Omental fat pad (tissue), 4 donors: ENCODE data around the gene STXBP3. TPM values are rescaled to one million over a fixed set of nuclear protein-coding genes. Genes with fewer than 3 reads are reported as not detected.

Experiments used
- ATAC-seq: fragments of 150-250 bp; one replicate; pipeline ENCODE4 v1.9.1; 2016; ENCODE audit warnings: mild to moderate bottlenecking, moderate library complexity; ENCODE audit not compliant: low FRiP score
- DNase-seq: peaks from one replicate; pipeline ENCODE4 v3.0.0-alpha.2; 2019; ENCODE audit warnings: low spot score
- total RNA-seq, 4 donors: library from RNA; depleted of rRNA; stranded (reverse); fragments of >200 nt; gene quantifications; one replicate each; pipeline ENCODE4 v1.1.0, GENCODE V29; 2016
- TF ChIP-seq, protein P1 (sequence below), 3 donors: fragments of 450-650 bp; IDR thresholded peaks; one replicate each; pipeline ENCODE4 v1.5.1; 2016 to 2017; ENCODE audit warnings: antibody characterized with exemption in 3 of 3, mild to moderate bottlenecking in 3 of 3, moderate library complexity in 2 of 3

The STXBP3 gene
- total RNA-seq, 4 donors from 2014 or later: 38.3 to 103 (median 52.8) TPM

DNA sequence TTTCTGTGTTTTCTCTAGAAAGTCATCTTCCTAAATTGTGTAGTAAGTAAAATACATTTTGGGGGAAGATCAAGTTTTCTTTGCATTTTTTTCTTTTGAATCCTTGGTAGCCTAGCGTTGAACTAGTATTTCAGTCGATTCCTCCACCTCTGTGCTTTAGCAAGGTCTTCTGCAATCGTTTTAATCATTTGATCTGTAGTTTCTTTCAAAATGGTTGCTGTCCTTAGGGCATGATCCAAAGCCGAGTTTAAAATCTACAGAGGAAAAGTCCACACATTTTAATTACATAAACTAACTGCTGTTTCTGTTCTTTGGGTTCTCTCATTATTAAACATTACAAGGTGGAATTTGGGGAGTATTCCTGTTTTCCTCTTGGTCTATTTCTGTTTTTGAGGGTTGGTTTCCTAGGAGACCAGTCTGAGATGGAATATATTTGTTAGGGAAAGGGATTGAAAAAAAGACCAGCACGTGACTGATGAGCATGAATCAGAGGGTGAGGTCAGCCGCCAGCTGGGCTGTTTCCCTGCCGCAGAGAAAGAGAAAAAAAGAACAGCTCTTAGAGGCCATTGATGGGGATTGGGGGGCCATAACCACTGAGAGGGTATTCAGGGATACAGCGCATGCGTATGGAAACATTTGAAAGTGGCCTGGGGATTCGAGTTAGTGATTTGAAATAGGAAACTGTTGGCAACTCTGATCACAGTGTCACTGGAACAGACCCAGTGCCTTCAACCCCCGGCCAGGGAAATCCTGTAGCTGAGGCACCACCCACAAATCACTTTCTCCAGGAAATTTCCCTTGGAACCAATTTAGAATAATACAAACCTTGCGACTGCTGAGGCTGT is 69.8 kb downstream of the STXBP3 start:
- ATAC-seq (peak; percentile 94), DNase-seq (no peak)
- TF ChIP-seq, protein P1, sequence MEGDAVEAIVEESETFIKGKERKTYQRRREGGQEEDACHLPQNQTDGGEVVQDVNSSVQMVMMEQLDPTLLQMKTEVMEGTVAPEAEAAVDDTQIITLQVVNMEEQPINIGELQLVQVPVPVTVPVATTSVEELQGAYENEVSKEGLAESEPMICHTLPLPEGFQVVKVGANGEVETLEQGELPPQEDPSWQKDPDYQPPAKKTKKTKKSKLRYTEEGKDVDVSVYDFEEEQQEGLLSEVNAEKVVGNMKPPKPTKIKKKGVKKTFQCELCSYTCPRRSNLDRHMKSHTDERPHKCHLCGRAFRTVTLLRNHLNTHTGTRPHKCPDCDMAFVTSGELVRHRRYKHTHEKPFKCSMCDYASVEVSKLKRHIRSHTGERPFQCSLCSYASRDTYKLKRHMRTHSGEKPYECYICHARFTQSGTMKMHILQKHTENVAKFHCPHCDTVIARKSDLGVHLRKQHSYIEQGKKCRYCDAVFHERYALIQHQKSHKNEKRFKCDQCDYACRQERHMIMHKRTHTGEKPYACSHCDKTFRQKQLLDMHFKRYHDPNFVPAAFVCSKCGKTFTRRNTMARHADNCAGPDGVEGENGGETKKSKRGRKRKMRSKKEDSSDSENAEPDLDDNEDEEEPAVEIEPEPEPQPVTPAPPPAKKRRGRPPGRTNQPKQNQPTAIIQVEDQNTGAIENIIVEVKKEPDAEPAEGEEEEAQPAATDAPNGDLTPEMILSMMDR (IDR thresholded peaks at IDR 0.05): no peak

DNA sequence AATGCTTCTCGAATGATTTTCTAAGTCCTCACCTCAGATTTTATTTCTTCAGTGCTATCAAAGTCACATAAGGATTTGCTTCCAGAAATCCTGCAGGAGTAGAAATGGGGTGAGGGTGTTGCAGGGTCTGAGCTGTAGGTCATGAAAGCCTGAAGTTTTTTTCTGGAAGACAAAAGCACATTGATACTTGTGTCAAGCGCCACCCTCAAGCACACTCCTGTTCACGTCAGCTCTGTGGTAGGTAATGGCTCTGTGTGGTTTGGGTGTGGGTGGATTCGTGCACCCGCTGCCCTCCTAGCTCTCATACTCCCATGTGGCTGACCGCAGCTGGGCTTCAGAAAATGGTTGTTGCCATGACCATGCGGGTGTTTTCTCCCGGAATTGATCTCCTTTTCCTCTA is 70.5 kb downstream of the STXBP3 start:
- DNase-seq: no peak
- no peak for ATAC-seq
- TF ChIP-seq, protein P1 (IDR thresholded peaks at IDR 0.05): no peak

DNA sequence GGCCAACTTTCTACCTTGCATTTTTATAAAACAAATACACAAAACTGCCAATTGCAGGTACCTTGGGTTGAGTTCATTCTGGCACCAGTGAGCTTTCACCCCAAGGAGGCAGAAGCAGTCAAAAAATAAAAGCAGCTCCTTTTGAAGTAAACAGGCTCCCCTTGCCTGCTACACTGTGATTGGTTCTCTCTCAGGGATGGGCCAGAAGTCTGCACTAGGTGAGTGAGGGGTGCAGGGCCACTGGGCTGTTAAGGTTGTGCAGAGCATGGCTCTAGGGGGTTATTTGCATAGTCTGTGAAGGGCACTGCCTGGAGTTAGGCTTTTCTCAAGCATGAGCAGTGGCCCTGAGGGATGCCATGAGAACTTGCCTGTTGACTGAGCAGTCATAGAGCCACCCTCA is 71.3 kb downstream of the STXBP3 start:
- no peak for DNase-seq
- TF ChIP-seq, protein P1 (IDR thresholded peaks at IDR 0.05): no peak
- ATAC-seq: no peak

DNA sequence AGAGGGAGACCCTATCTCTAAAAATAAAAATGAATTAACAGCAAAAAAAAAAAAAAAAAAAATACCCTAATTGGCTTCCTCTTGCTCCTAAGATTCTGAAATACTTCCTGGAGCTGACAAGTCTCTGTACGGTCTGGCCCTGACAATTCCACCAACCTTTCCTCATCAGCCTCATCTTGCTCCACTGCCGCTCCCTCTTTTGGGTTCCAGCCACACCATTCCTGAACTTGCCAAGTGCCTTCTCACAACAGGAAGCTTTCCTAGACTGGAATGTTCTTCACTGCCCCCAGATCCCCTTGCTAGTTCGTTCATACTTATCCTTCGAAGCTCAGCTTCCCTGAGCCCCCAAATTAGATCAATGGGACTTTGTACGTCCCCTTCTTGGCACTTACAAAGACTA is 73.4 kb downstream of the STXBP3 start:
- DNase-seq (no peak), ATAC-seq (no peak)

GRCh38 chr1:108823632-108824031 is 77.2 kb downstream of the STXBP3 start:
- no peak for DNase-seq
- ATAC-seq: no peak
- TF ChIP-seq, protein P1 (IDR thresholded peaks at IDR 0.05): no peak

More for the DNA sequence above, 73.4 kb downstream of the STXBP3 start:
- TF ChIP-seq, protein P1 (IDR thresholded peaks at IDR 0.05): no peak

GRCh38 chr1:108824051-108824450 is 77.6 kb downstream of the STXBP3 start:
- TF ChIP-seq, protein P1 (IDR thresholded peaks at IDR 0.05): no peak
- DNase-seq (no peak), ATAC-seq (no peak)

DNA sequence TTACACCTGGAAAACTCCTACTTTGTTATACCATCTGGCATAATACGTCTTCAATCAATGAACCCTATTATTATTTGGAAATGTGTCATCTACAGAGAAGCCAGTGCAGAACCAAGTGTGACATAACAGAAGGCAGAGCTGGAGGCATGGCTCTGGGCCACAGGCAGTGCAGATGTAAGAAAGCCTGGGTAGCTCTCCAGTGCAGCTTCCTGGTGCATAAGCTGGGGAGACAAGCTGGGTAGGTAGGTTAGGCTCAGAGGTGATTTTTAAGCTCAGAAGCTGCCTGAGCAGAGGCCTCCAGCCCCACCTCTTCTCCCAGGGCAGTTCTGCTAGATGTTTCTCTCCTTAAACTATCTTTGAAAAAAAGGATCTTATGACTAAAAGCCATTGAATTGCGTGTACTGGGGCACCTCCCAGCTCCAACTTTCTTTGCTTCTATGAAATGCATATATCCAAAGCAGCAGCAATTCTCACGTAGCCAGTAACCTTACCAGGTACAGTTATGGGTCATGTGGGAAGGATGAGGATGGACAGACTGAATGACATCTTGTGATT is 79.7 kb downstream of the STXBP3 start:
- no peak for DNase-seq
- TF ChIP-seq, protein P1 (IDR thresholded peaks at IDR 0.05): no peak
- no peak for ATAC-seq
